AG09309 (cell line): ENCODE measurements around the gene IGSF9.

Experiments used
- DNase-seq: peaks from one replicate; pipeline ENCODE4 v3.0.0-alpha.2; 2010; ENCODE audit warnings: low read depth
- H3K4me3 ChIP-seq: 2 replicates; pipeline ENCODE4 v1.5.1; 2011; ENCODE audit warnings: mild to moderate bottlenecking, low read depth, low read length, moderate library complexity; ENCODE audit not compliant: control insufficient read depth
- CTCF ChIP-seq: IDR thresholded peaks from 2 replicates; pipeline ENCODE4 v1.5.1; 2011; ENCODE audit warnings: mild to moderate bottlenecking, low read depth, low read length, inconsistent platforms; ENCODE audit not compliant: insufficient read depth, control insufficient read depth; ENCODE audit errors: missing control alignments

Gene IGSF9

GRCh38 chr1:159921251-159921650 lies 24.2 kb downstream of the IGSF9 start:
- H3K4me3 ChIP-seq = no peak overlapping the region
- TF ChIP-seq CTCF = no peak
- DNase-seq = no peak

GRCh38 chr1:159920651-159921050 lies 24.8 kb downstream of the IGSF9 start:
- DNase-seq = no peak
- H3K4me3 ChIP-seq = no peak overlapping the region
- TF ChIP-seq CTCF = no peak

- no peak overlapping the region for H3K4me3 ChIP-seq
- no peak for TF ChIP-seq CTCF
- no peak for DNase-seq
Measured at GRCh38 chr1:159920202-159920601, 25.2 kb downstream of the IGSF9 start.

- no peak for TF ChIP-seq CTCF
- no peak for DNase-seq
- H3K4me3 ChIP-seq = no peak overlapping the region
Measured at GRCh38 chr1:159919236-159919865, 26.1 kb downstream of the IGSF9 start.

- H3K4me3 ChIP-seq = no peak overlapping the region
- no peak for TF ChIP-seq CTCF
- DNase-seq = no peak
Measured at GRCh38 chr1:159918352-159919200, 26.8 kb downstream of the IGSF9 start.

- DNase-seq = no peak
- TF ChIP-seq CTCF = no peak
- H3K4me3 ChIP-seq = no peak overlapping the region
Measured at GRCh38 chr1:159917533-159918351, 27.7 kb downstream of the IGSF9 start.
